A549 (cell line): ENCODE data around the gene KRTAP21-1. TPM values are rescaled to one million over a fixed set of nuclear protein-coding genes. Genes with fewer than 3 reads are reported as not detected.

Experiments used
- ATAC-seq, 2 experiments: fragments of 200-7000 bp in 1 of 2; fragments of >200 bp in 1 of 2; cut with Nextera tagmentation in 1 of 2; cut with Tn5 transposase in 1 of 2; 3 replicates each; pipeline versions ENCODE4 v1.8.0 to v1.9.1; 2018 to 2020; ENCODE audit warnings: mild to moderate bottlenecking in 1 of 2, moderate library complexity in 1 of 2
- CTCF ChIA-PET: fragments of 300-600 bp; sonication (Branson Sonifier 250); formaldehyde crosslinking; extraction: SDS; loops from one replicate; lab custom pipeline; 2021; ENCODE audit warnings: antibody characterized with exemption, inconsistent platforms; lab: Yijun Ruan, JAX
- POLR2A ChIA-PET: fragments of 350-600 bp; formaldehyde crosslinking; extraction: SDS; loops from one replicate; lab custom pipeline; 2021; ENCODE audit warnings: antibody characterized with exemption, inconsistent platforms; lab: Yijun Ruan, JAX
- DNase-seq, 2 experiments: peaks; one replicate each; pipeline versions ENCODE4 v3.0.0 to v3.0.0-alpha.2; 2011 to 2016; ENCODE audit warnings: low read depth in 1 of 2, low spot score in 1 of 2
- FAIRE-seq: peaks from 2 replicates; lab custom pipeline; 2011; peaks lifted over from hg19 to GRCh38; lab: Jason Lieb, UNC
- H3K27ac ChIP-seq, 2 experiments: fragments of >200 bp; sonication (Bioruptor Twin); formaldehyde crosslinking; 3 replicates each; pipeline ENCODE4 v1.5.1; 2016 to 2017
- H3K4me1 ChIP-seq: fragments of >200 bp; sonication (Bioruptor Twin); formaldehyde crosslinking; 3 replicates; pipeline ENCODE4 v1.6.1; 2016
- H3K4me2 ChIP-seq: fragments of >200 bp; sonication (Bioruptor Twin); formaldehyde crosslinking; 3 replicates; pipeline ENCODE4 v1.6.1; 2016
- H3K4me3 ChIP-seq: fragments of >200 bp; sonication (Bioruptor Twin); formaldehyde crosslinking; 3 replicates; pipeline ENCODE4 v1.5.1; 2016
- H3K9me3 ChIP-seq: fragments of >200 bp; sonication (Bioruptor Twin); formaldehyde crosslinking; 3 replicates; pipeline ENCODE4 v1.6.1; 2016
- CBX2 ChIP-seq: fragments of 200-600 bp; sonication (generic); IDR thresholded peaks from 2 replicates; pipeline ENCODE4 v1.6.1; 2016; ENCODE audit warnings: low read depth, mild to moderate bottlenecking, borderline replicate concordance
- CEBPB ChIP-seq, 2 experiments: fragments of >200 bp in 1 of 2; sonication (Bioruptor Twin) in 1 of 2; formaldehyde crosslinking in 1 of 2; IDR thresholded peaks; 2 replicates each; pipeline ENCODE4 v1.6.1; 2012 to 2016
- CHD2 ChIP-seq: fragments of 150-350 bp; IDR thresholded peaks from 2 replicates; pipeline ENCODE4 v1.6.1; 2014; ENCODE audit warnings: low read length; ENCODE audit not compliant: partially characterized antibody
- CTCF ChIP-seq: fragments of >200 bp; sonication (Bioruptor Twin); formaldehyde crosslinking; IDR thresholded peaks from 3 replicates; pipeline ENCODE4 v1.5.1; 2016
- E2F6 ChIP-seq: IDR thresholded peaks from 2 replicates; pipeline ENCODE4 v1.6.1; 2012; ENCODE audit warnings: low read depth, borderline replicate concordance
- ELK1 ChIP-seq: fragments of 150-350 bp; IDR thresholded peaks from 2 replicates; pipeline ENCODE4 v1.6.1; 2014; ENCODE audit warnings: low read depth, mild to moderate bottlenecking, low read length
- FOSB ChIP-seq: fragments of 250-450 bp; sonication (Bioruptor Pico); IDR thresholded peaks from 2 replicates; pipeline ENCODE4 v1.5.0; 2020; ENCODE audit warnings: mild to moderate bottlenecking, moderate library complexity
- FOSL2 ChIP-seq, 2 experiments: fragments of 450-650 bp in 1 of 2; fragments of >200 bp in 1 of 2; sonication (Bioruptor Twin) in 1 of 2; formaldehyde crosslinking; IDR thresholded peaks; 2 replicates each; pipeline versions ENCODE4 v1.5.0 to v1.6.1; 2016 to 2020; ENCODE audit warnings: mild to moderate bottlenecking in 1 of 2, moderate library complexity in 1 of 2
- HDAC2 ChIP-seq: fragments of 200-600 bp; sonication (generic); IDR thresholded peaks from 2 replicates; pipeline ENCODE4 v1.6.1; 2016
- HES2 ChIP-seq: fragments of >200 bp; sonication (Bioruptor Twin); formaldehyde crosslinking; IDR thresholded peaks from 2 replicates; pipeline ENCODE4 v1.6.1; 2016
- HEYL ChIP-seq: fragments of 250-450 bp; sonication (Bioruptor Pico); IDR thresholded peaks from 2 replicates; pipeline ENCODE4 v1.8.0; 2021; ENCODE audit warnings: mild to moderate bottlenecking, moderate library complexity
- HMGXB4 ChIP-seq: fragments of 250-450 bp; sonication (Bioruptor Pico); IDR thresholded peaks from 2 replicates; pipeline ENCODE4 v1.5.0; 2021; ENCODE audit warnings: mild to moderate bottlenecking, moderate library complexity, borderline replicate concordance
- HOXB13 ChIP-seq: fragments of 250-450 bp; sonication (Bioruptor Pico); IDR thresholded peaks from 2 replicates; pipeline ENCODE4 v1.5.0; 2020; ENCODE audit warnings: low read depth, mild to moderate bottlenecking, moderate library complexity
- JUNB ChIP-seq: fragments of >200 bp; sonication (Bioruptor Twin); formaldehyde crosslinking; IDR thresholded peaks from 2 replicates; pipeline ENCODE4 v1.6.1; 2016
- KDM1A ChIP-seq: fragments of 200-600 bp; sonication (generic); IDR thresholded peaks from 2 replicates; pipeline ENCODE4 v1.6.1; 2016; ENCODE audit warnings: low read depth, mild to moderate bottlenecking
- MAFK ChIP-seq: fragments of 450-650 bp; IDR thresholded peaks from 2 replicates; pipeline ENCODE4 v1.6.1; 2014; ENCODE audit not compliant: partially characterized antibody
- MAX ChIP-seq: IDR thresholded peaks from 2 replicates; pipeline ENCODE4 v1.6.1; 2012
- MAZ ChIP-seq: fragments of 150-350 bp; IDR thresholded peaks from 2 replicates; pipeline ENCODE4 v1.6.1; 2014; ENCODE audit warnings: antibody characterized with exemption, low read depth, low read length, borderline replicate concordance
- NFE2L2 ChIP-seq: fragments of 150-350 bp; conservative IDR thresholded peaks from 2 replicates; pipeline ENCODE4 v1.6.1; 2014; ENCODE audit warnings: low read length
- NPAS2 ChIP-seq: fragments of 250-450 bp; sonication (Bioruptor Pico); IDR thresholded peaks from 2 replicates; pipeline ENCODE4 v1.8.0; 2022; ENCODE audit warnings: mild to moderate bottlenecking, moderate library complexity, borderline replicate concordance
- PBX3 ChIP-seq: IDR thresholded peaks from 2 replicates; pipeline ENCODE4 v1.6.1; 2012
- POLR2AphosphoS2 ChIP-seq: conservative IDR thresholded peaks from 2 replicates; pipeline ENCODE4 v1.6.1; 2012; ENCODE audit warnings: low read length, improper control_type of control experiment, inconsistent platforms
- RARB ChIP-seq: fragments of 250-450 bp; sonication (Bioruptor Pico); IDR thresholded peaks from 2 replicates; pipeline ENCODE4 v1.8.0; 2021; ENCODE audit warnings: mild to moderate bottlenecking, moderate library complexity
- REST ChIP-seq: fragments of 200-600 bp; sonication (generic); IDR thresholded peaks from 2 replicates; pipeline ENCODE4 v1.6.1; 2016; ENCODE audit warnings: antibody characterized with exemption, mild to moderate bottlenecking, moderate library complexity
- ZNF302 ChIP-seq: fragments of 250-450 bp; sonication (Bioruptor Pico); IDR thresholded peaks from 2 replicates; pipeline ENCODE4 v1.9.0; 2021; ENCODE audit warnings: inconsistent platforms, mild to moderate bottlenecking, moderate library complexity
- WGBS: methylation state at CpG from one replicate; pipeline ENCODE4 v1.1.6; 2017; ENCODE audit errors: missing lambda C conversion rate; 5-methylcytosine and 5-hydroxymethylcytosine counted together
- polyA plus RNA-seq, 4 experiments: library from polyadenylated mRNA; depleted of rRNA in 3 of 4; stranded (reverse); fragments of >200 nt; fragmentation: RNase III in 1 of 4; extraction: RNeasy Plus Mini Kit Qiagen cat#74134 plus additional on column Dnase treatment in 1 of 4; gene quantifications; 2 replicates in 3 of 4; 3 replicates in 1 of 4; pipeline ENCODE4 v1.2.3, GENCODE V29; 2011 to 2017

The KRTAP21-1 gene
- polyA plus RNA-seq, 2 of the 4 experiments (the other 2 are of a cell fraction): not detected

GRCh38 chr21:30726726-30727125 is 28.5 kb downstream of the KRTAP21-1 start:
- DNase-seq: no peak
- POLR2A ChIA-PET: no interaction called here
- TF ChIP-seq MAFK (no peak), JUNB (no peak), HOXB13 (CRISPR knock-in tag) (no peak), NPAS2 (CRISPR knock-in tag) (no peak), HDAC2 (no peak), CTCF (no peak), HES2 (no peak), KDM1A (no peak), NFE2L2 (no peak), ZNF302 (CRISPR knock-in tag) (no peak), REST (no peak), PBX3 (no peak), ELK1 (no peak), CHD2 (no peak), MAZ (no peak), HEYL (no peak), FOSB (CRISPR knock-in tag) (no peak)
- Histone ChIP-seq H3K9me3 (no peaks in the 10 kb centered on the region), H3K27ac (no peak overlapping the region), H3K4me2 (no peak overlapping the region), H3K4me3 (no peak overlapping the region), H3K4me1 (no peaks in the 10 kb centered on the region)
- 0% methylated on average over 1 of the region's 1 CpG for WGBS
- no peak for ATAC-seq
- CTCF ChIA-PET: no interaction called here
- no peak for FAIRE-seq

GRCh38 chr21:30719401-30719800 is 35.8 kb downstream of the KRTAP21-1 start:
- DNase-seq (no peak), FAIRE-seq (no peak), ATAC-seq (no peak)
- Histone ChIP-seq H3K4me3 (no peak overlapping the region), H3K9me3 (no peaks in the 10 kb centered on the region), H3K4me1 (no peaks in the 10 kb centered on the region), H3K4me2 (no peak overlapping the region), H3K27ac (no peak overlapping the region)
- CTCF ChIA-PET: no interaction called here
- WGBS: 65% methylated on average over 1 of the region's 1 CpG
- POLR2A ChIA-PET: no interaction called here
- TF ChIP-seq CBX2 (no peak), HES2 (no peak), RARB (CRISPR knock-in tag) (no peak), FOSL2 (IDR thresholded peaks at IDR 0.05) (no peak), FOSL2 (CRISPR knock-in tag; IDR thresholded peaks at IDR 0.05) (no peak), MAX (no peak), POLR2AphosphoS2 (no peak), HMGXB4 (CRISPR knock-in tag) (no peak), E2F6 (no peak), ELK1 (no peak), CEBPB (IDR thresholded peaks at IDR 0.05) (no peak)
